HepG2 (cell line): Measurements from ENCODE around the gene NOL12. TPM values are rescaled to one million over a fixed set of nuclear protein-coding genes. Genes with fewer than 3 reads are reported as not detected.

Source experiments
- ARNT2 ChIP-seq: sonication (generic); formaldehyde crosslinking; IDR thresholded peaks from 2 replicates; pipeline ENCODE4 v1.8.0; 2022; ENCODE audit warnings: mild to moderate bottlenecking, low read depth, missing genetic modification reagents, moderate library complexity
- ARNTL ChIP-seq: sonication (generic); formaldehyde crosslinking; IDR thresholded peaks from 2 replicates; pipeline ENCODE4 v1.4.0; 2020; ENCODE audit warnings: mild to moderate bottlenecking, missing genetic modification reagents
- ELF3 ChIP-seq: IDR thresholded peaks from 2 replicates; pipeline ENCODE4 v1.6.1; 2016; ENCODE audit warnings: missing genetic modification reagents, missing compliant biosample characterization
- FOSL1 ChIP-seq: sonication (generic); formaldehyde crosslinking; IDR thresholded peaks from 2 replicates; pipeline ENCODE4 v1.9.0; 2021; ENCODE audit warnings: missing genetic modification reagents, borderline replicate concordance
- GTF3A ChIP-seq: sonication (generic); formaldehyde crosslinking; conservative IDR thresholded peaks from 2 replicates; pipeline ENCODE4 v1.4.0; 2020; ENCODE audit warnings: mild to moderate bottlenecking, missing genetic modification reagents
- HDAC1 ChIP-seq: sonication (generic); formaldehyde crosslinking; IDR thresholded peaks from 2 replicates; pipeline ENCODE4 v1.5.1; 2020; ENCODE audit warnings: mild to moderate bottlenecking, missing genetic modification reagents
- HNF4G ChIP-seq, 2 experiments: sonication (generic) in 1 of 2; formaldehyde crosslinking in 1 of 2; IDR thresholded peaks; 2 replicates each; pipeline versions ENCODE4 v1.4.0 to v1.6.1; 2011 to 2020; ENCODE audit warnings: borderline replicate concordance in 2 of 2, low read depth in 2 of 2, mild to moderate bottlenecking in 2 of 2, low read length in 1 of 2, missing genetic modification reagents in 1 of 2, moderate library complexity in 1 of 2
- MED13 ChIP-seq: sonication (generic); formaldehyde crosslinking; IDR thresholded peaks from 2 replicates; pipeline ENCODE4 v1.5.0; 2020; ENCODE audit warnings: missing genetic modification reagents
- RXRB ChIP-seq: IDR thresholded peaks from 2 replicates; pipeline ENCODE4 v1.6.1; 2016; ENCODE audit warnings: borderline replicate concordance, missing genetic modification reagents, missing compliant biosample characterization
- YY1 ChIP-seq: IDR thresholded peaks from 2 replicates; pipeline ENCODE4 v1.6.1; 2011; ENCODE audit warnings: low read length, low read depth, moderate library complexity, mild to moderate bottlenecking; ENCODE audit not compliant: insufficient read depth, insufficient replicate concordance
- ZNF335 ChIP-seq: sonication (generic); formaldehyde crosslinking; IDR thresholded peaks from 2 replicates; pipeline ENCODE4 v1.4.0; 2020; ENCODE audit warnings: missing genetic modification reagents
- ZNF382 ChIP-seq: sonication (generic); formaldehyde crosslinking; IDR thresholded peaks from 2 replicates; pipeline ENCODE4 v1.5.0; 2020; ENCODE audit warnings: missing genetic modification reagents, mild to moderate bottlenecking, borderline replicate concordance
- polyA plus RNA-seq, 8 experiments: library from polyadenylated mRNA; depleted of rRNA in 3 of 8; stranded (reverse) in 7 of 8; unstranded in 1 of 8; fragments of >200 nt; fragmentation: Illumina TruSeq in 4 of 8; extraction: Trizol in 4 of 8; gene quantifications; 2 replicates each; pipeline versions ENCODE4 v1.2.1 to v1.2.3, GENCODE V29; 2011 to 2016; ENCODE audit warnings: low read depth in 4 of 8, missing spikeins in 1 of 8, mixed read lengths in 1 of 8; ENCODE audit not compliant: insufficient read depth in 1 of 8
- total RNA-seq, 5 experiments: library from RNA; depleted of rRNA; stranded (reverse); fragments of >200 nt; fragmentation: Illumina TruSeq; extraction: Trizol; gene quantifications; 2 replicates each; pipeline ENCODE4 v1.2.3, GENCODE V29; 2016; ENCODE audit warnings: low read depth in 1 of 5
- TF ChIP-seq, protein P1 (sequence below): sonication (generic); formaldehyde crosslinking; IDR thresholded peaks from 2 replicates; pipeline ENCODE4 v1.8.0; 2022; ENCODE audit warnings: mild to moderate bottlenecking, missing genetic modification reagents, moderate library complexity
- TF ChIP-seq, protein P2 (sequence below): sonication (generic); formaldehyde crosslinking; IDR thresholded peaks from 2 replicates; pipeline ENCODE4 v1.4.0; 2020; ENCODE audit warnings: missing genetic modification reagents

The NOL12 gene
- total and polyA plus RNA-seq, 2 of the 13 experiments (the other 11 are each of a cell fraction or from before 2014, with no cell fraction given) = 14.3 to 31.4 TPM

DNA sequence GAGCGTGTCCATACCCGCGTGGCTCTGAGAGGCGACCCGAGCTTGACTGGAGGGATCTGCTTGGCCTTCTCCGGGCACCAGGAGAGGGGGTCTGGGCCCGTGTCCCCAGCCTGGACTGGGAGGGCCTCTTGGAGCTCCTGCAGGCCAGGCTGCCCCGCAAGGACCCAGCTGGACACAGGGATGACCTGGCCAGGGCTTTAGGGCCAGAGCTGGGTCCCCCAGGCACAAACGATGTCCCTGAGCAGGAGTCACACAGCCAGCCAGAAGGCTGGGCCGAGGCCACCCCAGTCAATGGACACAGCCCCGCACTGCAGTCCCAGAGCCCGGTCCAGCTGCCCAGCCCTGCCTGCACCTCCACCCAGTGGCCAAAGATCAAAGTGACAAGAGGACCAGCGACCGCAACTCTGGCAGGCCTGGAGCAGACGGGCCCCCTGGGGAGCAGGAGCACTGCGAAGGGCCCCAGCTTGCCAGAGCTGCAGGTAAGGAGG lies 48.9 kb downstream of the NOL12 start (continued):
- TF ChIP-seq MED13 (no peak), GTF3A (CRISPR knock-in tag) (no peak), ZNF382 (no peak), FOSL1 (CRISPR knock-in tag) (no peak), HNF4G (IDR thresholded peaks at IDR 0.05; ENCODE audit: borderline replicate concordance, low read depth, low read length) (no peak), HNF4G (CRISPR knock-in tag; IDR thresholded peaks at IDR 0.05; ENCODE audit: borderline replicate concordance, low read depth) (peak; percentile 22; the same call in 1 of the 2 replicates), RXRB (CRISPR knock-in tag) (peak; percentile 55; the same call in 1 of the 2 replicates), ARNTL (no peak), ZNF335 (no peak), HDAC1 (CRISPR knock-in tag) (0 out of 2 replicates have a peak, but pooled peaks have one; percentile 23), ARNT2 (CRISPR knock-in tag) (no peak), ELF3 (CRISPR knock-in tag) (0 out of 2 replicates have a peak, but pooled peaks have one; percentile 47), YY1 (peak; percentile 47)
- TF ChIP-seq, protein P1, sequence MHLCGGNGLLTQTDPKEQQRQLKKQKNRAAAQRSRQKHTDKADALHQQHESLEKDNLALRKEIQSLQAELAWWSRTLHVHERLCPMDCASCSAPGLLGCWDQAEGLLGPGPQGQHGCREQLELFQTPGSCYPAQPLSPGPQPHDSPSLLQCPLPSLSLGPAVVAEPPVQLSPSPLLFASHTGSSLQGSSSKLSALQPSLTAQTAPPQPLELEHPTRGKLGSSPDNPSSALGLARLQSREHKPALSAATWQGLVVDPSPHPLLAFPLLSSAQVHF (CRISPR knock-in tag) = no peak
- TF ChIP-seq, protein P2, sequence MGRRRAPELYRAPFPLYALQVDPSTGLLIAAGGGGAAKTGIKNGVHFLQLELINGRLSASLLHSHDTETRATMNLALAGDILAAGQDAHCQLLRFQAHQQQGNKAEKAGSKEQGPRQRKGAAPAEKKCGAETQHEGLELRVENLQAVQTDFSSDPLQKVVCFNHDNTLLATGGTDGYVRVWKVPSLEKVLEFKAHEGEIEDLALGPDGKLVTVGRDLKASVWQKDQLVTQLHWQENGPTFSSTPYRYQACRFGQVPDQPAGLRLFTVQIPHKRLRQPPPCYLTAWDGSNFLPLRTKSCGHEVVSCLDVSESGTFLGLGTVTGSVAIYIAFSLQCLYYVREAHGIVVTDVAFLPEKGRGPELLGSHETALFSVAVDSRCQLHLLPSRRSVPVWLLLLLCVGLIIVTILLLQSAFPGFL = no peak
